ENCODE measurements around the gene EXOG.

DNA sequence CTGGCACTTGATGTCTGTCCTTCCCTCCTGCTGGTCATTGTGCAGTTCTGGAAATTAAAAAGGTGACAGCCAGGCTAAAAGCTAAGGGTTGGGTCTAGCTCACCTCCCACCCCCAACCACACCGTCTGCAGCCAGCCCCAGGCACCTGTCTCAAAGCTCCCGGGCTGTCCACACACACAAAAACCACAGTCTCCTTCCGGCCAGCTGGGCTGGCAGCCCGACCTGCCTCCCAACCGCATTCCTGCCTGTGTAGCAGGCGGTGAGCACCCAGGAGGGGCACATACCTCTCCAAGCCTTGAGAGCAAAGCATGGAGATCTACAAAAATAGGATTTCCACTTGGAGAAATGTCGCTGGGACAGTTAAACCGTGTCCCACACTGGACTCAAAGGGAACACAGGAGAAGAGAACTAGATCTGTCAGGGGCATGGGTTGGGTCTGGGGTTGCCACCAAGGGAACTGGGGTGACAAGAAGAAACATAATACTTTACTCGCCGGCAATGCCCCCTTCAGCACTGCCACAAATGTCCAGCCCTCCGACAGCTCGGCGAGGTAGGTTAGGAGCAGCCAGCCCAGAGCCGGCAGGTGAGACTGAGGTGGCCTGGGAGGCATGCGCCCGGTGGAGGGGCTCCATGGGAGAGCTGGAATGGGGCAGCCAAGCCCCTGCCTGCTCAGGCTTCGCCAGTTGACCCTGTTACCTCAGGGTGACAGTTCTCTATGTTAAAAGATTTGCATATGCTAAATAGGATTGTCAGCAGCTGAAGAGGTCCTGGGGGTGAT lies 52.2 kb downstream of the EXOG start:
- TF ChIP-seq, protein P1, sequence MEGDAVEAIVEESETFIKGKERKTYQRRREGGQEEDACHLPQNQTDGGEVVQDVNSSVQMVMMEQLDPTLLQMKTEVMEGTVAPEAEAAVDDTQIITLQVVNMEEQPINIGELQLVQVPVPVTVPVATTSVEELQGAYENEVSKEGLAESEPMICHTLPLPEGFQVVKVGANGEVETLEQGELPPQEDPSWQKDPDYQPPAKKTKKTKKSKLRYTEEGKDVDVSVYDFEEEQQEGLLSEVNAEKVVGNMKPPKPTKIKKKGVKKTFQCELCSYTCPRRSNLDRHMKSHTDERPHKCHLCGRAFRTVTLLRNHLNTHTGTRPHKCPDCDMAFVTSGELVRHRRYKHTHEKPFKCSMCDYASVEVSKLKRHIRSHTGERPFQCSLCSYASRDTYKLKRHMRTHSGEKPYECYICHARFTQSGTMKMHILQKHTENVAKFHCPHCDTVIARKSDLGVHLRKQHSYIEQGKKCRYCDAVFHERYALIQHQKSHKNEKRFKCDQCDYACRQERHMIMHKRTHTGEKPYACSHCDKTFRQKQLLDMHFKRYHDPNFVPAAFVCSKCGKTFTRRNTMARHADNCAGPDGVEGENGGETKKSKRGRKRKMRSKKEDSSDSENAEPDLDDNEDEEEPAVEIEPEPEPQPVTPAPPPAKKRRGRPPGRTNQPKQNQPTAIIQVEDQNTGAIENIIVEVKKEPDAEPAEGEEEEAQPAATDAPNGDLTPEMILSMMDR (IDR thresholded peaks at IDR 0.05): no peak
- TF ChIP-seq POLR2A (IDR thresholded peaks at IDR 0.05): no peak
